Breast epithelium (tissue), 3 donors: ENCODE measurements around the gene MYO1F.

Experiments used
- POLR2A ChIP-seq: fragments of 450-650 bp; IDR thresholded peaks from one replicate; pipeline ENCODE4 v1.6.1; 2016; ENCODE audit warnings: antibody characterized with exemption, mild to moderate bottlenecking, moderate library complexity
- POLR2AphosphoS5 ChIP-seq, 3 donors: sonication (generic); formaldehyde crosslinking; IDR thresholded peaks; one replicate each; pipeline ENCODE4 v1.6.1; 2017; ENCODE audit warnings: antibody characterized with exemption in 3 of 3
- TF ChIP-seq, protein P1 (sequence below), 3 donors: fragments of 450-650 bp; IDR thresholded peaks; one replicate each; pipeline ENCODE4 v1.5.1; 2016 to 2017; ENCODE audit warnings: antibody characterized with exemption in 3 of 3, mild to moderate bottlenecking in 3 of 3, moderate library complexity in 3 of 3

DNA sequence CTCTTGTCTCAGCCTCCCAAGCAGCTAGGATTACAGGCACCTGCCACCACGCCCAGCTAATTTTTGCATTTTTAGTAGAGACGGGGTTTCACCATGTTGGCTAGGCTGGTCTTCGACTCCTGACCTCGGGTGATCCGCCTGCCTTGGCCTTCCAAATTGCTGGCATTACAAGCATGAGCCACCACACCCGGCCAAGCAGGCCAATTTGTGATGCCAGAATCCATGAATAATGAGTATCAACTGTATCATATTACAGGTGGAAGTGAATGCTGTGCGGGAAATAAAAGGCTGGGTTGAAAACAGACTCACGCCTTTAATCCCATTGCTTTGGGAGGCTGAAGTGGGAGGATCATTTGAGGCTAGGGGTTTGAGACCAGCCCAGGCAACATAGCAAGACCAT lies 49.6 kb upstream of the MYO1F start:
- TF ChIP-seq, protein P1, sequence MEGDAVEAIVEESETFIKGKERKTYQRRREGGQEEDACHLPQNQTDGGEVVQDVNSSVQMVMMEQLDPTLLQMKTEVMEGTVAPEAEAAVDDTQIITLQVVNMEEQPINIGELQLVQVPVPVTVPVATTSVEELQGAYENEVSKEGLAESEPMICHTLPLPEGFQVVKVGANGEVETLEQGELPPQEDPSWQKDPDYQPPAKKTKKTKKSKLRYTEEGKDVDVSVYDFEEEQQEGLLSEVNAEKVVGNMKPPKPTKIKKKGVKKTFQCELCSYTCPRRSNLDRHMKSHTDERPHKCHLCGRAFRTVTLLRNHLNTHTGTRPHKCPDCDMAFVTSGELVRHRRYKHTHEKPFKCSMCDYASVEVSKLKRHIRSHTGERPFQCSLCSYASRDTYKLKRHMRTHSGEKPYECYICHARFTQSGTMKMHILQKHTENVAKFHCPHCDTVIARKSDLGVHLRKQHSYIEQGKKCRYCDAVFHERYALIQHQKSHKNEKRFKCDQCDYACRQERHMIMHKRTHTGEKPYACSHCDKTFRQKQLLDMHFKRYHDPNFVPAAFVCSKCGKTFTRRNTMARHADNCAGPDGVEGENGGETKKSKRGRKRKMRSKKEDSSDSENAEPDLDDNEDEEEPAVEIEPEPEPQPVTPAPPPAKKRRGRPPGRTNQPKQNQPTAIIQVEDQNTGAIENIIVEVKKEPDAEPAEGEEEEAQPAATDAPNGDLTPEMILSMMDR (IDR thresholded peaks at IDR 0.05), result no peak
- TF ChIP-seq POLR2A (no peak), POLR2AphosphoS5 (IDR thresholded peaks at IDR 0.05) (no peak)
